Endothelial cell of umbilical vein (primary cell): ENCODE results near the gene DPF3. TPM values are rescaled to one million over a fixed set of nuclear protein-coding genes. Genes with fewer than 3 reads are reported as not detected.

Experiments used
- BruUV-seq: library from RNA; stranded (reverse); fragments of 400-500 nt; replicated peaks from 2 replicates; lab custom pipeline; 2021; lab: Mats Ljungman, UMichigan
- CTCF ChIA-PET: fragments of 300-600, 350-600 bp; sonication (Branson Sonifier 250); formaldehyde crosslinking; loops from one replicate; lab custom pipeline; 2021; ENCODE audit warnings: antibody characterized with exemption, inconsistent platforms; lab: Charles Lee
- POLR2A ChIA-PET: fragments of 300-600, 350-600 bp; sonication (Branson Sonifier 250); formaldehyde crosslinking; loops from one replicate; lab custom pipeline; 2021; ENCODE audit warnings: antibody characterized with exemption, inconsistent platforms; lab: Charles Lee
- DNase-seq: peaks from one replicate; pipeline ENCODE4 v3.0.0-alpha.2; 2011; ENCODE audit warnings: low read depth, low spot score
- FAIRE-seq: peaks from 2 replicates; lab custom pipeline; 2011; peaks lifted over from hg19 to GRCh38; lab: Jason Lieb, UNC
- H2AFZ ChIP-seq: 2 replicates; pipeline ENCODE4 v1.6.0; 2012; ENCODE audit warnings: low read depth, low read length, control low read depth, inconsistent platforms
- H3K27ac ChIP-seq: 2 replicates; pipeline ENCODE4 v1.5.1; 2011; ENCODE audit warnings: low read depth, mild to moderate bottlenecking, control low read depth, low read length, moderate library complexity; ENCODE audit not compliant: insufficient read depth
- H3K27me3 ChIP-seq, 2 experiments: 2 replicates each; pipeline versions ENCODE4 v1.6.0 to v1.6.1; 2011; ENCODE audit warnings: low read length in 2 of 2, mixed read lengths in 1 of 2; ENCODE audit not compliant: control insufficient read depth in 2 of 2, insufficient read depth in 2 of 2
- H3K36me3 ChIP-seq, 2 experiments: 2 replicates in 1 of 2; 3 replicates in 1 of 2; pipeline ENCODE4 v1.5.1; 2011; ENCODE audit warnings: low read length in 2 of 2, mild to moderate bottlenecking in 1 of 2, moderate library complexity in 1 of 2; ENCODE audit not compliant: control insufficient read depth in 2 of 2, insufficient read depth in 2 of 2; ENCODE audit errors: extremely low read depth in 1 of 2
- H3K4me1 ChIP-seq: 3 replicates; pipeline ENCODE4 v1.5.1; 2011; ENCODE audit warnings: mild to moderate bottlenecking, low read length; ENCODE audit not compliant: control insufficient read depth, insufficient read depth; ENCODE audit errors: extremely low read depth
- H3K4me2 ChIP-seq: 2 replicates; pipeline ENCODE4 v1.6.1; 2011; ENCODE audit warnings: low read length, control low read depth, mixed read lengths; ENCODE audit not compliant: insufficient read depth
- H3K4me3 ChIP-seq, 3 experiments: fragments of 200-600 bp in 1 of 3; sonication (generic), shearing (Covaris generic) in 1 of 3; replicated peaks in 1 of 3; 2 replicates each; pipeline ENCODE4 v1.5.1; 2011 to 2016; ENCODE audit warnings: control low read depth in 3 of 3, low read length in 3 of 3, mild to moderate bottlenecking in 2 of 3, inconsistent platforms in 1 of 3, low read depth in 1 of 3, moderate library complexity in 1 of 3; ENCODE audit not compliant: insufficient read depth in 1 of 3
- H3K79me2 ChIP-seq: 2 replicates; pipeline ENCODE4 v1.6.0; 2012; ENCODE audit warnings: low read length, inconsistent platforms; ENCODE audit not compliant: control insufficient read depth, insufficient read depth
- H3K9ac ChIP-seq: replicated peaks from 2 replicates; pipeline ENCODE3; 2011; ENCODE audit warnings: low read length, control low read depth; ENCODE audit not compliant: insufficient read depth; ENCODE audit errors: extremely low read depth
- H3K9me1 ChIP-seq: replicated peaks from 3 replicates; pipeline ENCODE4 v1.6.0; 2011; ENCODE audit warnings: mild to moderate bottlenecking, low read length; ENCODE audit not compliant: control insufficient read depth, insufficient read depth; ENCODE audit errors: extremely low read depth
- H3K9me3 ChIP-seq: replicated peaks from 2 replicates; pipeline ENCODE4 v1.5.1; 2012; ENCODE audit warnings: low read length, inconsistent platforms; ENCODE audit not compliant: control insufficient read depth, insufficient read depth
- H4K20me1 ChIP-seq: replicated peaks from 2 replicates; pipeline ENCODE3; 2011; ENCODE audit warnings: mild to moderate bottlenecking, low read length; ENCODE audit not compliant: control insufficient read depth, insufficient read depth; ENCODE audit errors: extremely low read depth
- EZH2 ChIP-seq: IDR thresholded peaks from 2 replicates; pipeline ENCODE4 v1.6.1; 2012; ENCODE audit warnings: borderline replicate concordance, low read depth, mild to moderate bottlenecking, moderate library complexity, low read length, inconsistent platforms; ENCODE audit not compliant: severe bottlenecking
- FOS ChIP-seq: IDR thresholded peaks from 2 replicates; pipeline ENCODE4 v1.6.1; 2011; ENCODE audit warnings: mild to moderate bottlenecking, low read length, moderate library complexity, borderline replicate concordance; ENCODE audit not compliant: insufficient read depth
- GATA2 ChIP-seq: IDR thresholded peaks from 2 replicates; pipeline ENCODE4 v1.7.0; 2011; ENCODE audit warnings: low read depth, mild to moderate bottlenecking, moderate library complexity, mixed read lengths, low read length; ENCODE audit not compliant: insufficient read length, insufficient read depth
- JUN ChIP-seq: IDR thresholded peaks from 2 replicates; pipeline ENCODE4 v1.6.1; 2011; ENCODE audit warnings: borderline replicate concordance, low read depth; ENCODE audit not compliant: insufficient read length, insufficient read depth
- MYC ChIP-seq: IDR thresholded peaks from one replicate; pipeline ENCODE4 v1.6.1; 2011; ENCODE audit warnings: mild to moderate bottlenecking, low read depth, low read length
- POLR2A ChIP-seq: IDR thresholded peaks from 2 replicates; pipeline ENCODE4 v1.6.1; 2012; ENCODE audit warnings: low read depth, mild to moderate bottlenecking, control low read depth, low read length
- POLR2AphosphoS5 ChIP-seq: IDR thresholded peaks from 2 replicates; pipeline ENCODE4 v1.6.1; 2012; ENCODE audit warnings: low read depth, mild to moderate bottlenecking, control low read depth, low read length, moderate library complexity; ENCODE audit not compliant: insufficient read depth
- dilution Hi-C: fragments of 300-500 bp; cut with MboI; formaldehyde crosslinking; loops from one replicate; pipeline ENCODE4 v1.15.0; 2019; ENCODE audit warnings: low sequenced_read_pairs; ENCODE audit not compliant: extremely low pct_ligation_motif_present
- intact Hi-C: fragments of 100-400 bp; cut with micrococcal nuclease; formaldehyde crosslinking; loops from one replicate; pipeline ENCODE4 v1.10.0; 2022
- polyA plus RNA-seq, 4 experiments: library from polyadenylated mRNA; depleted of rRNA in 3 of 4; stranded (reverse) in 3 of 4; unstranded in 1 of 4; fragments of >200 nt; gene quantifications; 2 replicates each; pipeline versions ENCODE4 v1.2.1 to v1.2.3, GENCODE V29; 2011 to 2012; ENCODE audit warnings: missing spikeins in 1 of 4
- total RNA-seq: library from RNA; stranded (reverse); gene quantifications from 2 replicates; pipeline ENCODE4 v1.2.3, GENCODE V29; 2021
- TF ChIP-seq, protein P1 (sequence below): IDR thresholded peaks from 2 replicates; pipeline ENCODE4 v1.6.1; 2011; ENCODE audit not compliant: insufficient read depth, insufficient read length
- TF ChIP-seq, protein P2 (sequence below), 2 donors: IDR thresholded peaks; 1 replicate in 1 of 2; 2 replicates in 1 of 2; pipeline ENCODE4 v1.5.1; 2011; ENCODE audit warnings: low read length in 2 of 2, mild to moderate bottlenecking in 2 of 2, moderate library complexity in 2 of 2, control low read depth in 1 of 2, inconsistent platforms in 1 of 2, low read depth in 1 of 2; ENCODE audit not compliant: insufficient read depth in 1 of 2; ENCODE audit errors: extremely low read depth in 1 of 2

Gene DPF3
- total and polyA plus RNA-seq, 2 donors (not counting 3 experiments of a cell fraction or from before 2014, with no cell fraction given): 2.4 to 3.5 TPM

DNA sequence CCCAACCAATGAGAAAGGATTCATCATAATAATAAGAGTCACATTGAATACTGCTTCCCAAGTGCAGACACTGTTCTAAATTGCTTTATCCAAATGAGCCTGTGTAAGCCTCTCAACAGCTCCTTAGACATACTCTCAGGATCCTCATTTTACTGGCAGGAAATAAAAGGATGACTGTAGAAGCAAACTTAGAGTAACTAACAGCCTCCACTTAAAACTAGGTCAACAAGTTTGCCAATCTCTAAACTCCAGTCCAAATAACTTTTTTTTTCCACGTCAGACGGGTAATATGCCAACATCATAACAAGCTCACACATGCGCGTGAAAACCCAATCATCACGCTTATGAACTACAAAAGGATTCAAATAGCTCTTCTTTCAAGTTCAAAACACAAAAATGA is 15.3 kb upstream of the DPF3 start:
- dilution Hi-C loops: no loop called here
- CTCF ChIA-PET: interaction anchor here (1.1 to 3.6 kb wide), 8 partner anchors 8 to 395 kb away, joined by 3 to 40 read pairs (median 4); partner anchors contain the start of gene DPF3

DNA sequence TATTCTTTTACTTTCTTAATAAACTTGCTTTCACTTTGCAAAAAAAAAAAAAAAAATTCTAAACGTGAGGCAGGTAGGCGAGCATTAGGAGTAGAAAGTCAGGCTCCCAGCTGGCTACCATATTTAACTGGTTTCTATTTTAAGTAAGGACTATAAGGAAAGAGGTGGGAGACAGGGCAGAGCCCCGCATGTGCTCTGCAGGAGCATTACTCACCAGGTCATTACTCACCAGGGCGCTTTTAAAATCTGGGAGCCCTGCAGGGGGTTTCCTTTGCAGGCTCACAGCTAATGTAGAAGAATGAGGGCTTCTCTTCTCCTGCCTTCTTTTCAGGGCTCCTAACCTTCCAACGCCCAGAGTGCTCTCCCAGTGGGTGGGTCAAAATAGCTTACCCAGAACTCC is 14.0 kb upstream of the DPF3 start:
- dilution Hi-C loops: no loop called here
- H3K27ac ChIP-seq: no peak overlapping the region
- TF ChIP-seq JUN (no peak), POLR2A (no peak), GATA2 (no peak), POLR2AphosphoS5 (no peak), MYC (no peak), EZH2 (no peak), FOS (no peak)
- TF ChIP-seq, protein P1, sequence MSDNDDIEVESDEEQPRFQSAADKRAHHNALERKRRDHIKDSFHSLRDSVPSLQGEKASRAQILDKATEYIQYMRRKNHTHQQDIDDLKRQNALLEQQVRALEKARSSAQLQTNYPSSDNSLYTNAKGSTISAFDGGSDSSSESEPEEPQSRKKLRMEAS: no peak
- TF ChIP-seq, protein P2, sequence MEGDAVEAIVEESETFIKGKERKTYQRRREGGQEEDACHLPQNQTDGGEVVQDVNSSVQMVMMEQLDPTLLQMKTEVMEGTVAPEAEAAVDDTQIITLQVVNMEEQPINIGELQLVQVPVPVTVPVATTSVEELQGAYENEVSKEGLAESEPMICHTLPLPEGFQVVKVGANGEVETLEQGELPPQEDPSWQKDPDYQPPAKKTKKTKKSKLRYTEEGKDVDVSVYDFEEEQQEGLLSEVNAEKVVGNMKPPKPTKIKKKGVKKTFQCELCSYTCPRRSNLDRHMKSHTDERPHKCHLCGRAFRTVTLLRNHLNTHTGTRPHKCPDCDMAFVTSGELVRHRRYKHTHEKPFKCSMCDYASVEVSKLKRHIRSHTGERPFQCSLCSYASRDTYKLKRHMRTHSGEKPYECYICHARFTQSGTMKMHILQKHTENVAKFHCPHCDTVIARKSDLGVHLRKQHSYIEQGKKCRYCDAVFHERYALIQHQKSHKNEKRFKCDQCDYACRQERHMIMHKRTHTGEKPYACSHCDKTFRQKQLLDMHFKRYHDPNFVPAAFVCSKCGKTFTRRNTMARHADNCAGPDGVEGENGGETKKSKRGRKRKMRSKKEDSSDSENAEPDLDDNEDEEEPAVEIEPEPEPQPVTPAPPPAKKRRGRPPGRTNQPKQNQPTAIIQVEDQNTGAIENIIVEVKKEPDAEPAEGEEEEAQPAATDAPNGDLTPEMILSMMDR (IDR thresholded peaks at IDR 0.05; ENCODE audit: extremely low read depth in 1 of 2, insufficient read depth in 1 of 2, low read depth in 1 of 2, low read length in 2 of 2): no peak
- no peak overlapping the region for H2AFZ ChIP-seq
- no peaks in the 10 kb centered on the region for H3K79me2 ChIP-seq
- H3K9ac ChIP-seq: no peak overlapping the region
- FAIRE-seq: no peak
- H3K4me1 ChIP-seq: no peaks in the 10 kb centered on the region
- no peaks in the 10 kb centered on the region for H4K20me1 ChIP-seq
- intact Hi-C loops: no loop called here
- no TSS peak for BruUV-seq
- H3K36me3 ChIP-seq: no peaks in the 10 kb centered on the region
- H3K4me3 ChIP-seq: no peak overlapping the region
- H3K9me3 ChIP-seq: no peaks in the 10 kb centered on the region
- H3K4me2 ChIP-seq: peak overlapping the region; percentile 16
- ChIA-PET POLR2A (no interaction called here), CTCF (interaction anchor here (1.1 to 3.6 kb wide), 8 partner anchors 9 to 394 kb away, joined by 3 to 40 read pairs (median 4); partner anchors contain the start of gene DPF3)
- H3K9me1 ChIP-seq: no peaks in the 10 kb centered on the region
- DNase-seq: peak; percentile 21
- H3K27me3 ChIP-seq: no peaks in the 10 kb centered on the region

More for the DNA sequence above, 15.3 kb upstream of the DPF3 start:
- POLR2A ChIA-PET: interaction anchor here (1.0 kb wide), 1 partner anchor 13 kb away, joined by 7 read pairs; no protein-coding TSS in a partner anchor
- no peak for TF ChIP-seq EZH2
- no peak for TF ChIP-seq MYC
- TF ChIP-seq, protein P2 (IDR thresholded peaks at IDR 0.05; ENCODE audit: extremely low read depth in 1 of 2, insufficient read depth in 1 of 2, low read depth in 1 of 2, low read length in 2 of 2): no peak
- TF ChIP-seq, protein P1: no peak
- no peaks in the 10 kb centered on the region for H4K20me1 ChIP-seq
- peaks cover 0 to 8% of the 10 kb centered on the region in 2 experiments for H3K27me3 ChIP-seq
- H3K9me3 ChIP-seq: no peaks in the 10 kb centered on the region
- no peak overlapping the region for H3K4me2 ChIP-seq
- H3K4me1 ChIP-seq: no peaks in the 10 kb centered on the region
- FAIRE-seq (no peak), DNase-seq (no peak)
- H2AFZ ChIP-seq: no peak overlapping the region
- no peaks in the 10 kb centered on the region for H3K36me3 ChIP-seq
- H3K9ac ChIP-seq: no peak overlapping the region
- H3K4me3 ChIP-seq: no peak overlapping the region
- H3K79me2 ChIP-seq: no peaks in the 10 kb centered on the region
- intact Hi-C loops: no loop called here
- no peaks in the 10 kb centered on the region for H3K9me1 ChIP-seq
- H3K27ac ChIP-seq: no peak overlapping the region
- BruUV-seq: no TSS peak
